ENCODE data around the gene CYGB. TPM values are rescaled to one million over a fixed set of nuclear protein-coding genes. Genes with fewer than 3 reads are reported as not detected.

CYGB gene
- total and polyA plus RNA-seq, 9 of the 15 experiments (the other 6 are each of a cell fraction or from before 2014, with no cell fraction given), result 0.08 to 0.95 (median 0.18) TPM; not detected in 5

GRCh38 chr17:76498876-76499251 is 38.6 kb downstream of the CYGB start:
- in situ Hi-C loops (cut with MboI), result no loop called here
- TF ChIP-seq ZNF3 (CRISPR knock-in tag; IDR thresholded peaks at IDR 0.05) (no peak), ZNF644 (tag; IDR thresholded peaks at IDR 0.05; ENCODE audit: low read depth) (no peak), ZNF232 (CRISPR knock-in tag; IDR thresholded peaks at IDR 0.05) (no peak), ZNF699 (CRISPR knock-in tag; IDR thresholded peaks at IDR 0.05; ENCODE audit: insufficient replicate concordance) (no peak), VEZF1 (CRISPR knock-in tag; IDR thresholded peaks at IDR 0.05) (no peak), WHSC1 (IDR thresholded peaks at IDR 0.05; ENCODE audit: low read length) (no peak), ZNF561 (CRISPR knock-in tag; conservative IDR thresholded peaks at IDR 0.05) (no peak), CHD1 (IDR thresholded peaks at IDR 0.05; ENCODE audit: low read length) (no peak), ARID3B (CRISPR knock-in tag; IDR thresholded peaks at IDR 0.05; ENCODE audit: borderline replicate concordance) (no peak), KDM2B (CRISPR knock-in tag; IDR thresholded peaks at IDR 0.05) (no peak)
- Histone ChIP-seq H3K4me2 (ENCODE audit: insufficient read depth, low read length) (no peak overlapping the region), H3K9me1 (ENCODE audit: control insufficient read depth, insufficient read depth, low read length) (peaks cover 4% of the 10 kb centered on the region), H3K4me1 (replicated peaks in 1 of 2; ENCODE audit: control insufficient read depth in 2 of 2, insufficient read depth in 2 of 2, low read length in 2 of 2) (peaks cover 16 to 37% of the 10 kb centered on the region in 2 experiments; a peak in 4 of 5 replicates), H3K27me3 (ENCODE audit: control insufficient read depth in 2 of 2, insufficient read depth in 2 of 2, low read length in 2 of 2) (peaks cover 0 to 1% of the 10 kb centered on the region in 2 experiments; a peak in 1 of 5 replicates), H3K36me3 (ENCODE audit: control insufficient read depth, insufficient read depth, low read length) (no peaks in the 10 kb centered on the region), H3K9me3 (replicated peaks; ENCODE audit: control insufficient read depth, insufficient read depth, low read depth, low read length) (no peaks in the 10 kb centered on the region), H3K27ac (ENCODE audit: extremely low read depth, low read depth, low read length) (no peak overlapping the region), H4K20me1 (replicated peaks; ENCODE audit: control insufficient read depth, insufficient read depth, low read length) (peaks cover 10% of the 10 kb centered on the region; the same call in 1 of the 2 replicates), H3K9ac (ENCODE audit: insufficient read depth in 1 of 2, low read depth in 2 of 2, low read length in 2 of 2) (no peak overlapping the region), H3K79me2 (ENCODE audit: control insufficient read depth, insufficient read depth, low read length) (no peaks in the 10 kb centered on the region), H2AFZ (ENCODE audit: low read depth, low read length) (no peak overlapping the region), H3K4me3 (no peak overlapping the region)
- no TSS peak for BruUV-seq (replicated peaks)
- no peak for ATAC-seq
- CTCF ChIA-PET (ENCODE audit: low intra/inter-chr PET ratio), result no interaction called here
- POLR2A ChIA-PET, result interaction anchor here (1.5 to 1.8 kb wide), 2 partner anchors 9 to 21 kb away, joined by 4 to 7 read pairs; no protein-coding TSS in a partner anchor
- WGBS (ENCODE audit: insufficient coverage, low coverage, missing lambda C conversion rate), result 71% methylated on average over 1 of the region's 4 CpGs
- intact Hi-C loops (cut with micrococcal nuclease), result no loop called here
- DNase-seq (ENCODE audit: extremely low read depth in 1 of 4, low spot score in 3 of 4), result no peak
- no peak for FAIRE-seq

Data from K562 (cell line).